Cardiac septum (tissue), 1 donor: ENCODE results near the gene FNIP1. TPM values are rescaled to one million over a fixed set of nuclear protein-coding genes. Genes with fewer than 3 reads are reported as not detected.
"Not testable (repeated sequence)": the region's sequence is repeated elsewhere in the genome, so short reads cannot be mapped to it uniquely, and the experiment has no call there.

Source experiments
- DNase-seq: peaks from one replicate; pipeline ENCODE4 v3.0.0-alpha.2; 2020; ENCODE audit warnings: low spot score
- intact Hi-C: fragments of 100-400 bp; cut with DNase I; formaldehyde crosslinking; loops from one replicate; pipeline ENCODE4 v1.14.0; 2022
- long read RNA-seq: library from polyadenylated mRNA; unstranded; transcript quantifications from one replicate; pipeline ENCODE4 v2.0.0, GENCODE V29; 2021
- total RNA-seq: library from RNA; stranded (reverse); fragmentation: NEBNext Ultra II Directional; extraction: Animal tissue kit (Norgen Biotek cat#: 25700); gene quantifications from one replicate; pipeline ENCODE4 v1.2.1, GENCODE V29; 2021
- donor health status: DM: no; HTN: no; CAD: no.

The FNIP1 gene
- 31.6 TPM for total RNA-seq
- long read RNA-seq, transcript FNIP1-206 (1 exons, 1,373 nt): major isoform, 5 of 20 reads
- long read RNA-seq, partial matches to known transcripts: 3 of 20 reads
- long read RNA-seq, other reads (novel, unspliced or antisense): 9 of 20 reads

DNA sequence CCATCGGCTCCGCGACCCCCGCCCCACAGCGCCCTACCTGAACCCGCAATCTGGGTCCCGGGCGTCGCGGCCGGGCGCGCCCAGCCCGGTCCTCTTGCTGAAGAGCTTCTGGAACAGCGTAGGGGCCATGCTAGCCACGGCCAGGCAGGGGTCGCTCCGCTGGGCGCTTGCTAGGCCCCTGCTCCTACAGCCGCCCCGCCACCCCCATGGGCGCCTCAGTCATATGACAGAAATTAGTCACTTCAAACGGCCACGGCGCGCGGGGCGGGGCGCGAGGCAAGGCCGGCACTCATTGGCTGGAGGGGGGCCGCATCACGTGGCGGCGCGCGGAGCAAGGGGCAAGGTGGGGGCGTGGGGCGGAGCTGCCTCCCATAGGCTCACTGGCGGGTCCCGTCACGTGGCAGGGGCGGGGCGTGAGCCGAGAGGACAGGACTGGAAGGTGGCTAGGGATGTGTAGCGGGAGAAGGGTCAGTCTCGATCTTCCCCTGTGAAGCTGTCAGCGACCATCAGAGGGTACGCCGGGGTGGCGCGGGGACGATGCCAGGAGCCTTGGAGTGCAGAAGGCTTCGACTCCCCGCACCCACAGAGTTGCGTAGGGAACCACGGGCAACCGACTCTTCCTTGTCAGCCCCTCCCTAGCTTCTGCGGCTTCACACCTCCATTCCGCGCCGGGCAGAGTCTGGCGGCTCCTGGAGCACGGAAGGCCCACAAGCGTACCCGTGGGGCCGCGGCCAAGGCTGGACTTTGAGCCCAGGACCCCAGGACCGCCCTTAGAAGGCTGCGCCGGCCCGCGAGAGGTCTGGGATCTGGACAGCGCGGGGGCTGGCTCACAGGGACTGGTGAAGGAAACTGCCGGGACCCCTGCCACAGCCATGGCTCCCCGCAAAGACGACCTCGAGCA lies at the start of gene FNIP1:
Gene FNIP1, minus strand, starts transcription at position 225 of the 901 bp plus-strand sequence. Its CDS starts 96 bp downstream, at position 129.
- DNase-seq: peak; percentile 100
- intact Hi-C loops: loop anchor here (1.0 to 10.0 kb wide), 4 partner anchors 38 to 418 kb away; partner anchors contain the start of gene RAPGEF6

DNA sequence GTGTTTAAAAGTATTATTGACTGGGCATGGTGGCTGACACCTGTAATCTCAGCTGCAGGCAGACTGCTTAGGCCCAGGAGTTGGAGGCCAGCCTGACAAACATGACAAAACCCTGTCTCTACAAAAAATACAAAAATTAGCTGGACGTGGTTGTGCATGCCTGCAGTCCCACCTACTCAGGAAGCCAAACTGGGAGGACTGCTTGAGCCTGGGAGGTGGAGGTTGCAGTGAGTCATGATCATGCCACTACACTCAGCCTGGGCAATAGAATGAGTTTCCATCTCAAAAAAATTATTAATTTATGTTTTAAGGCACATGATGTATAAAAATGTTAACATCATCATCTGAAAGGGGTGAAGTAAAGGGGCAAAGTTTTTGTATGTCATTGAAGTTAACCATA lies 49.7 kb upstream of the FNIP1 start:
- DNase-seq: no peak
- intact Hi-C loops: no loop called here

DNA sequence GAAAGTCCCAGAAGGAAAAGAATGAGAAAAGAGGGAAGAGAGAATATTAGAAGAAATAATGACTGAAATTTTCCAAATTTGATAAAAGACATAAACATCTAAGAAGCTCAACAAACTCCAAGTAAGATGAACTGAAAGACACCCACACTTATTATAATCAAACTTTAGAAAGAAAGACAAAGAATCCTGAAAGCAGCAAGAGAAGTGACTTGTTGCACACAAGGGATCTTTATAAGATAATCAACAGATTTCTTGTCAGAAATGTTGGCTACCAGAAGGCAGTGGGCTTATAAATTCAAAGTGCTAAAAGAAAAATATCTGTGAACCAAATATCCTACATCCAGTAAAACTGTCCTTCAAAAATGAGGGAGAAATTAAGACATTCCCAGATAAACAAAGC lies 49.0 kb upstream of the FNIP1 start:
- DNase-seq: no peak
- intact Hi-C loops: no loop called here

DNA sequence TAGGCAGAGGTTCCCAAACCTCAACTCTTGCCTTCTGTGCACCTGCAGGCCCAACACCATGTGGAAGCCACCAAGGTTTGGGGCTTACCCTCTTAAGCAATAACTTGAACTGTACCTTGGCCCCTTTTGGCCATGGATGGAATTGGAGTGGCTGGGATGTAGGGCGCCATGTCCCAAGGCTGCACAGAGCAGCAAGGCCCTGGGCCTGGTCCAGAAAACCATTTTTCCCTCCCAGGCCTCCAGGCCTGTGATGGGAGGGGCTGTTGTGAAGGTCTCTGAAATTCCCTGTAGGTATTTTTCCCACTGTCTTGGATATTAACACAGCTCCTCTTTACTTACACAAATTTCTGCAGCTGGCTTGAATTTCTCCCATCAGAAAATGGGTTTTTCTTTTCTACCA lies 46.2 kb upstream of the FNIP1 start:
- DNase-seq: not testable (repeated sequence)

DNA sequence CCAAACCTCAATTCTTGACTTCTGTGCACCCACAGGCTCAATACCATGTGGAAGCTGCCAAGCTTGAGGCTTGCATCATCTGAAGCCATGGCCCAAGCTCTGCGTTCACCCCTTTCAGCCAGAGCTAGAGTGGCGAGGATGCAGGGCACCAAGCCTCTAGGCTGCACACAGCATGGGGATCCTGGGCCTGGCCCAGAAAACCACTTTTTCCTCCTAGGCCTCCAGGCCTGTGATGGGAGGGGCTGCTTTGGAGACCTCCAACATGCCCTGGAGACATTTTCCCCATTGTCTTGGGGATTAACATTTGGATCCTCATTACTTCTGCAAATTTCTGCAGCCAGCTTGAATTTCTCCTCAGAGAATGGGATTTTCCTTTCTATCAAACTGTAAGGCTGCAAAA lies 35.9 kb upstream of the FNIP1 start:
- intact Hi-C loops, DNase-seq: not testable (repeated sequence)

More for the DNA sequence above, 46.2 kb upstream of the FNIP1 start:
- intact Hi-C loops: not testable (repeated sequence)

DNA sequence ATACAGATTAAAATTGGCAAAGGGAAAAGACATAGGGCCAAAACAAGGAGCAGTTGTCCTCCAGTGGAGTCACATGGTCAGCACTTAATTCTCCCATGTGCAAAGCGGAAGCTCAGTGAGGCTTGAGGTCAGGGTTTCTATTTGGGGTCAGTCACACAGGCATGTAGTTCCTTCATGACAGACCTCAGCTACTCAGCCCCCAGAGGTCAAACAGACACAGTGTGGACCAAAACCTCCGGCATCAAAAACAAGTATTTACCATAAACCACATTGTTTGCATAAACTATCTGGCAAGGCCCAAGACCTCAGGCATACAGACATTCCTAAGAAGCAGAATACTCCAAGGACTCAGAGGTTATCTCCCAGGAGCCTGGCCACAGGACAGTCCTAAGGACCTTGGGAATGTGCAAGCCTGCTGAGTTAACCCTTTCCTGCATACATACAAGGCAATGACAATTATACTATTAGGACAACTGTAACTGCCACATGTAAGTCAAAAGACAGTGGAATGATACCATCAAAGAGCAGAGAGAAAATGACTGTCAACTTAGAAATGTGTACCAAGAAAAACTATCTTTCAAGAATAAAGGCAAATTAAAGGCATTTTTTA lies 28.7 kb upstream of the FNIP1 start:
- no peak for DNase-seq
- intact Hi-C loops: no loop called here

DNA sequence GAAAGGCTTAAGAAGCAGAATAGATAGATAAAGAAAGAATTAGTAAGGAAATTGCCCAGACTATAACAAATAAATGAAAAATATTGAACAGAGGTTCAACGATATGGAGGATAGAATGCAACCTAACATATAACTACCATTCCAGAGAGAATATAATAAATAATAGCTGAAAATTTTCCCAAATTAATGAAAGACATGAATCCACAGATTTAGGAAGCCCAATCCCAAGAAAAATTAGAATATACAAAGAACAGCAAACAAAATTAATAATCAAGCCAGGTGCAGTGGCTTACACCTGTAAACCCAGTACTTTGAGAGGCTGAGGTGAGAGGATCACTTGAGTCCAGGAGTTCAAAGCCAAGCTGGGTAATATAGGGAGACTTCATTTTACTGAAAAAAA lies 27.8 kb upstream of the FNIP1 start:
- no peak for DNase-seq
- intact Hi-C loops: no loop called here

DNA sequence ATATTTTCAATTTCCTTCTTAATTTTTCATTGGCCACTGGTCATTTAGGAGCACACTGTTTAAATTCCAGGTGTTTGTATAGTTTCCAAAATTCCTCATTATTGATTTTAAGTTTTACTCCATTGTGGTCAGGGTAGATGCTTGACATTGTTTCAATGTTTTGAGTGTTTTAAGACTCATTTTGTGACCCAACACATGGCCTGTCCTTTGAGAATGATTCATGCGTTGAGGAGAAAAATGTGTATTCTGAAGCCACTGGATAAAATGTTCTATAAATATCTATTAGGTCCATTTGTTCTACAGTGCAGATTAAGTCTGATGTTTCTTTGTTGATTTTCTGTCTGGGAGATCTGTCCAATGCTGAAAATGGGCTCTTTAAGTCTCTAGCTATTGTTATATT lies 24.4 kb upstream of the FNIP1 start:
- intact Hi-C loops: no loop called here
- DNase-seq: no peak

DNA sequence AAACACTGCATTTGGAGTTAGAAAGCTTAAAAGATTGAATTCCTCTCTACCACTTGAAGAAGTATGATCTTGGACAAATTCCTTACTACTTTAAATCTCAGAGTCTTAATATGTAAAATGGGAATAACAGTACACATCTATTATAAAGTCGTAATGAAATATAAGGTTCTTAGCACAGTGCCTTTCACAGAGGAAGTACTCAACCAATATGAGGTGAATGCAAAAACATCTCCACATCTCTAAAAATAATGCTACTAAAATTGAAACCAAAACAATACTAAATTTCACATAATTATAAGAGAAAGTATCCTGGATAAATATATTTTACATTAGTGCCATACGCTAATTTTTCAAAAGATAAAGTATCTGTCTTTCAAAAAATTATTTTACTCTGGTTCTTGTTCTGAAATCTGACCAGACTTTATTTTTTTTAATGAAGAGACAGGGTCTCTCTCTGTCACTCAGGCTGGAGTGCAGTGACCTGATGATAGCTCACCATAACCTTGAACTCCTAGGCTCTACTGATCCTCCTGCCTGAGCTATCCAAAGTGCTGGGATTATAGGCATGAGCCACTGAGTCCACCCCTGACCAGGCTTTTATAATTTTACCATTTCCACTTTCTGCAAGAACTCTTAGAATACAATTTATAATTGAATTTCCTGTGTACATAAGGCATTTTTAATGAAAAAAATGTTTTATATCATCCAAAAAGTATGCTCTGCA lies 21.3 kb upstream of the FNIP1 start:
- no peak for DNase-seq
- intact Hi-C loops: no loop called here

DNA sequence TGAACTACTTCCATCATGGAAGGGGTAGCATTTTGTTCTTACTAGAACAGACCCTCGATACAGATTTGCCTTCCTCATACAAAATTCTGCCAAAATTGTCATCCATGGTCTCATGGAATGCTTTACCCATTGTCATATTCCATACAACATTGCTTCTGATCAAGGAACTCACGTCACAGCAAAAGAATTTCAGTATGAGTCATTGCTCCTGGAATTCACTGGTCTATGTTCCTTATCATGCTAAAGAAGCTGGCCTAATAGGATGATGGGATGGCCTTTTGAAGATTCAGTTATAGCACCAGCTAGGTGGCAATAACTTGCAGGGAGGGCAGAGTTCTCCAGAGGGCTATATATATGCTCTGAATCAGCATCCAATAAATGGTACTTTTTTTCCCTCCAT lies 18.2 kb upstream of the FNIP1 start:
- DNase-seq: no peak
- intact Hi-C loops: loop anchor here (5.0 kb wide), 2 partner anchors 228 to 247 kb away; partner anchors contain the start of gene IL3

DNA sequence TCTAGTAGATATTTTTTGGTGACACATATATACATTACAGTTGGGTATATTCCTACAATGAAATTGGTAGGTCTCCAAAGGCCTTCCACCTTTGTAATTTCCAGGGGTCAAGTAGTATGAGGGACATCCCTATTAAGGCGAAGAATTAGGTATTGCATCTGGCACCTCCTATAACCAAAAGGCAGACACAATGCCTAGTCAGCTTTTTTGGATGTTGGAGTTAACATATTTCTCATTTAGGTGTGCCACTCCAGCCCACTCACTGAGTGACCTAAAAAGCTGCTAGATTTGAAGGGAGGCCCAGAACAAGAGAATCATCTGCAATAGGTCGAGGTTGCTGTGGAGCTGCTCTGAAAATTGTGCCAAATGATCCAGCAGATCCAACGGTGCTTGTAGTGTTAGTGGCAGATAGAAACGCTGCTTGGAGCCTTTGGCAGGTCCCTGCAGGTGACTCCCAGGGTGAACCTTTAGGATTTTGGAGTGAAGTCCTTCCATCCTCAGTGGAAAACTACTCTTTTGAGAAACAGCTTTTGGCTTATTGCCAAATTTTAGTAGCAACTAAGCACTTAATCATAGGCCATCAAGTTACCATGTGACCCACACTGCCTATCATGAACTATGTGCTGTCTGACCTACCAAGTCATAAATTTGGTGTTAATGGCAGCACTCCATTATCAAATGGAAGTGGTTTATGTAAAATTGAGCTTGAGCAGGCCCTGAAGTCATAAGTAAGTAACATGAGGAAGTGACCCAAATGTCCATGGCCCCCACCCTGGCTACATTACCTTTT lies 15.7 kb upstream of the FNIP1 start:
- no peak for DNase-seq
- intact Hi-C loops: loop anchor here (5.0 kb wide), 2 partner anchors 225 to 250 kb away; partner anchors contain the start of gene IL3

DNA sequence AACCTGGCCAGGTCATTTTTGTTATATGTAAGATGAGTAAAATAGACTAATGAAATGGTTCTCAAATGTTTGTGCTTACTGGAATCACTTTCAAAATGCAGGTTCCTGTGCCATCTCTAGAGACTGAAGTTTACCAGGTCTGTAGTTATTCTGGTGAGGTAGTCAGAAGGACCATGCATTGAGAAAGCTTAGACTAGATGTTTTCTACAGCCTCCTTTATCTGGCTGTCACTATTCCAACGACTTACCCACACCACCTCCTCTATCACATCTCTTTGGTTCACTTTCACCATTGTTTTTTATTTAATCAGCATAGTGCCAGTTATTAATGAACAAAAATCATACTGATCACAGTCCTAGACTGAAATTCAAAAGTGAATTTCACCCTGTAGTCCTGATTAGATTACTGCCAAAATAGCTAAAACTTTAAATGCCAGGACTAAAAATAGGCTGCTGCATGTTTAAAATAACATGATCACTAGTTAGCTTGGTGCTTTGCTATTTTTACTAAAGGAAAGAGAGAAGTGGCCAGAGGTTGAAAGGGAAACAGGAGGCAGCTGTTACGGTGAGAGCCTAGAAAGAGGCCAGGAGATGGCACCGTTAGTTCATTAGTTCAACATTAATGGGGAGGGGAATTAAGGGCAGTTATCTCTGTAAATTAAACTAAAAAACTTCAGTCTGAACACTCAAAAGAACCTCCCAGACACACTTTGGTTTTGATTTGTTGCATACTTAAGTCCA lies 13.9 kb upstream of the FNIP1 start:
- no peak for DNase-seq
- intact Hi-C loops: loop anchor here (1.0 to 5.0 kb wide), 3 partner anchors 197 to 252 kb away; partner anchors contain the start of gene IL3

DNA sequence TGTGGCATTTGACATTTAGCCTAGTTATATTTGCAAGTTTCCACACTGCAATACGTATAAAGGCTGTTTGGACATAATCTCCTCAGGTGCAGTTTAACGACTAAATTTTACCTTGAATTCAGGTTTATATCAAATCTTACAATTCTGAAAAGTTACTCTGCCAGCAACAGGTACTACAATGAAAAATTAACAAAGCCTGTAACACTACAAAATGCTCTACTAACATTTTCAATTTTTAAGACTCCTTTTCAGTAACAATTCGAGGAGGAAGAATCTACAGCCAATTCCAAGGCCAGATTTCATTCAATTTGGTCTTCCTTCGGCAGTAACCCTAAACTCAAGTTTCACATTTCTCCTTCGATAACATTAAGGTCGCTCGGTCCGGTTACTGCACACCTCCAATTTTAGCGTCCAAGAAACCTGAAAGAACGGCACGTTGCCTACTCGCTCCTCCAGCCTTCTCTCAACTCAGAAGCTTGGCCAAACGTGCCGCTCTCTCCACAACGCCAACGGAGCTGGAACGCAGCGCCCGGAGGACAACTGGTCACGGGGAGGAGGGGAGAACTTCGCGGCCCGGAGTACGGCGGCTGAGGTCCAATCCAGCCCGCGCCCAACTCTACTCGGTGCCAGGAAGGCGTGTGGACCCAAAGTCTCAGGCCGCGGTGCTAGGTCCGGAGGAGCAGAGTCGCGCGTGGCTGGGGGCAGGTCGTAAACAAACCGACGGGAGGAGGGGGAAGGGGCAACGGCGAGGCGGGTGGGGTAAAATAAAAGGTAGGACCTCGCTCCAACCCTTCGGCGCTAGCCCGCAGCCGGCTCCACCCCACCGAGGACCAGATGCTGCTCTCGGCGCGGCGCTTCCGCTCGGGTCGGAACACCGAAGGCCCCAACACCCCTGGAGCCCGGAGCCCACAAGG lies 681 bp downstream of the FNIP1 start:
- intact Hi-C loops: loop anchor here (1.0 to 10.0 kb wide), 4 partner anchors 37 to 419 kb away; partner anchors contain the start of gene RAPGEF6
- DNase-seq: peak; percentile 85

DNA sequence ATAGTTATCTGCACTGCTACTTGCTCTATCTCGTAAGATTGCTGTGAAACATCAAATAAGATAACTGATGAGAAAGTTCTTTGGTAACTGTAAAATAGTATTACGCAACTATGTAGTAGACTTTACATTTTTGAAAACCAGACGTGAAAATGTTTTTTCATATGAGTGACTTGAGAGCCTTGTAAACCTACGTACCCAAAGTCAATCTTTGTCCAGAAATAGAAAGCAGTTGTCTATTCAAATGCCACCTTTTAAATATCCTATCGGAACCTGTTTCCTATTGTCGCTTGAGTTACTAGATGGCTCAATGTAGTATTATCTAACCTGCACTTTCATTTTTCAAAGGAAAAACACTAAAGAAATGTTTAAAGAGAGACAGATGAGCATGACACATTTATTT lies 1.6 kb downstream of the FNIP1 start:
- DNase-seq: no peak
- intact Hi-C loops: loop anchor here (10.0 kb wide), 1 partner anchor 420 kb away; no protein-coding TSS in a partner anchor

DNA sequence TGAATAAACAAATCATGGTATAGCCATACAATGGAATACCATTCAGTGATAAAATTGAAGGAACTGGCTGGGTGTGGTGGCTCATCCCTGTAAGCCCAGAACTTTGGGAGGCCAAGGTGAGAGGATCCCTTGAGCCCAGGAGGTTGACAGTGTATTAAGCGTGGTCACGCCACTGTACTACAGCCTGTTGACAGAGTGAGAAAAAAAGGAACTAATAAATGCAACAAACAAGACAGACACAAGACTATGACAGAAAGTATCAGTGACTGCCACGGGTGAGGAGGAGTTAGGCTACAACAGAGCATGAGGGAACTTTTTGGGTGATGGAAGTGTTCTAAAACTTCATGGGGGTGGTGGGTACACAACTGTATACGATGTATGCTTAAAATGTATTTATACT lies 2.2 kb downstream of the FNIP1 start:
- intact Hi-C loops: loop anchor here (10.0 kb wide), 1 partner anchor 420 kb away; no protein-coding TSS in a partner anchor

DNA sequence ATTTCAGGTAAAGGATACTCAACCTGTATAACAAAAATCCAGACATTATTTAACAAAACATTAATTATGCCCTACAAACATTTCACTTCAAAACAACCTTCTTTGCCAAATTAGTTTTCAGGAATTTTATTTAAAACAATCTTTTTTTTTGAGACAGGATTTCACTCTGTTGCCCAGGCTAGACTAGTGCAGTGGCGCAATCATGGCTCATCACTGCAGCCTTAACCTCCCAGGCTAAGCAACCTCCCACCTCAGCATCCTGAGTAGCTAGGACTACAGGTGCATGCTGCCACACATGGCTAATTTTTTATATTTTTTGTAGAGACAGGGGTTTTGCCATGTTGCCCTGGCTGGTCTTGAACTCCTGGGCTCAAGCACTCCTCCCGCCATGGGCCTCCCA lies 3.9 kb downstream of the FNIP1 start:
- no peak for DNase-seq
- intact Hi-C loops: loop anchor here (10.0 kb wide), 1 partner anchor 422 kb away; no protein-coding TSS in a partner anchor

More for the DNA sequence above, 2.2 kb downstream of the FNIP1 start:
- DNase-seq: no peak

DNA sequence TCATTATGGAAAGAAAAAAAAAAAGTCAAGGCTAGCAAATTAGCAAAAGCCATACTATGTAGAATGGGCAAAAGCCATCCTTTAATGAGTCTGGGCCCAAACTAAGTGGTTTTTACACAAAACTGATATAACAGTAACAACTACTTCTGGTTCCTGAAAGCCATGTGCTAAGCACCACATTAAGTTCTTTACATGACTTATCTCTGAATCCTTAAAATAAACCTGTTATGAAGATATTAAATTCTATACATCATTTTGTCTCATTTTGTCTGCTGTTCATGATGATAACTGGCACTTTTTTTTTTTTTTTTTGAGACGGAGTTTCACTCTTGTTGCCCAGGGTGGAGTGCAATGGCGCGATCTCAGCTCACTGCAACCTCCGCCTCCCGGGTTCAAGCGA lies 5.0 kb downstream of the FNIP1 start:
- intact Hi-C loops: loop anchor here (10.0 kb wide), 1 partner anchor 423 kb away; no protein-coding TSS in a partner anchor
- no peak for DNase-seq
